Cerebellar nuclear complex (tissue), 1 donor: ENCODE results near the gene ZNF581.

Experiments used
- DNase-seq, 2 experiments: peaks; one replicate each; lab custom pipeline; 2025; lab: John Stamatoyannopoulos, UW

Gene ZNF581

GRCh38 chr19:55680339-55681130 lies 37.1 kb downstream of the ZNF581 start:
- no peak for DNase-seq

DNA sequence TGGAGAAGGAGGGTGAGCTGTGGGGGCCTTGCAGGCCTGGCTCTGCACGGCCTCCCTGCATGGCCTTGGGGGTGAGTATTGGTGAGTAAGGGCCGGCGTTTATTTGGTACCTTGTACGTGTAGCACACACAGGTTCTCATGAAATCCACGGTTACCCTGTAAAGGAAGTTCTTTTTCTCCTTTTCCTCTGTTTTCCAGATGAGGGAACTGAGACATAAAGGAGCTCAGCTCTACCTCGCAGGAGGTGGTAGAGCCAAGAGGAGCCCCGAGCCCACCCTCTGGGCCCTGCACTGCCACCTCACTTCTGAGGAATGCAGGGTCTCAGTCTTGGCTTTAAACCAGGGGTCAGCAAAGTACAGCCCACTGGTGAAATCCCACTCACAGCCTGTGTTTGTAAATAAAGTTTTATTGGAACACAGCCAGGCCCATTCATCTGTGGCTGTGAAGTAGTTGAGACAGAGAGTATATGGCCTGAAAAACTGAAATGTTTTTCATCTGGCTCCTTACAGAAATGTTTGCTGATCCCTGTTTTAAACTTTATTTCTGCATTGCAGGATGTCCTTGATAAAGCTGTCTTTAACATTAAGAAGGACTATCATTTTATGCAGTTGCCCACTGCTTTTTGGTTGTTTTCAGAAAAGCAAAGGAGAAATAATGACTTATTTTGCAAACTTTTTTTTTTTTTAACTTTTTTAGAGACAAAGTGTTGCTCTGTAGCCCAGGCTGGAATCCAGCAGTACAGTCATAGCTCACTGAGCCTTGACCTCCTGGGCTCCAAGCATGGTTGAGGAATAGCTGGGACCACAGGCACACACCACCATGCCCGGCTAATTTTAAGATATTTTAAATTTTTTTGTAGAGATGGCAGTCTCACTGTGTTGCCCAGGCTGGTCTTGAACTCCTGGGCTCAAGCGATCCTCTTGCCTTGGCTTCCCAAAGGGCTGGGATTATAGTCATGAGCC lies 38.0 kb downstream of the ZNF581 start:
- no peak for DNase-seq

DNA sequence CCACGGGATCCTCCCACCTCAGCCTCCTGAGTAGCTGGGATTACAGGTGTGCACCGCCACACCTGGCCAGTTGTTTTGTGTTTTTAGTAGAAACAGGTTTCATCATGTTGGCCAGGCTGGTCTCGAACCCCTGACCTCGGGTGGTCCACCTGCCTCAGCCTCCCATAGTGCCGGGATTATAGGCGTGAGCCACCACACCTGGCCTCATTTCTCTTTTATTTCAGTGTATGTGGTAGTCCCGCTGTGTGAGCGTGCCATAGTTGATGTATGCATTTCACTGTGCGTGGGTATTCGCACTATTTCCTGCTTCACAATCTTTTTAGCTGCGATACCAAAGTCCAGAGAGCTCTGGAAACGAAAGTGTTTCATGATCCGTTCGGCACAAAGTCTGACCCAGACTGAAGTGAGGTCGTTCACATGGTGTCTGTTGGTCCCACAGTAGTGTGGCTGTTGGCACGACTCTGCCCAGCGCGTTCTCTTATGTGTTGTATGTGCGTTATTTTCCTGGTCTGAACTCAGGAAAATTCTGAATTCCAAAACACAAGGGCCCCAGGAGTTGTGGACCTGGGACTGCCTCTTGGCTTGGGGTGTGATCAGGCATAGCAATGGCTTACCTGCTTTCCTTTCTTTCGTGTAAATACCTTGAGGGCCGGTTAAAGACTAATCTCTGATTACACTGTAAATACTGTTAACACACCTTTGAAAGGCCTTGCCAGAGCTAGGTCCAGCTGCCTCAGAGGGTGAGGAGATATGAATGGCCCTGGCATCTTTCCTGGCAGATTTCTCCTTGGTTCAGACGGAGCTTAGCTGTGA lies 40.2 kb downstream of the ZNF581 start:
- DNase-seq = no peak

DNA sequence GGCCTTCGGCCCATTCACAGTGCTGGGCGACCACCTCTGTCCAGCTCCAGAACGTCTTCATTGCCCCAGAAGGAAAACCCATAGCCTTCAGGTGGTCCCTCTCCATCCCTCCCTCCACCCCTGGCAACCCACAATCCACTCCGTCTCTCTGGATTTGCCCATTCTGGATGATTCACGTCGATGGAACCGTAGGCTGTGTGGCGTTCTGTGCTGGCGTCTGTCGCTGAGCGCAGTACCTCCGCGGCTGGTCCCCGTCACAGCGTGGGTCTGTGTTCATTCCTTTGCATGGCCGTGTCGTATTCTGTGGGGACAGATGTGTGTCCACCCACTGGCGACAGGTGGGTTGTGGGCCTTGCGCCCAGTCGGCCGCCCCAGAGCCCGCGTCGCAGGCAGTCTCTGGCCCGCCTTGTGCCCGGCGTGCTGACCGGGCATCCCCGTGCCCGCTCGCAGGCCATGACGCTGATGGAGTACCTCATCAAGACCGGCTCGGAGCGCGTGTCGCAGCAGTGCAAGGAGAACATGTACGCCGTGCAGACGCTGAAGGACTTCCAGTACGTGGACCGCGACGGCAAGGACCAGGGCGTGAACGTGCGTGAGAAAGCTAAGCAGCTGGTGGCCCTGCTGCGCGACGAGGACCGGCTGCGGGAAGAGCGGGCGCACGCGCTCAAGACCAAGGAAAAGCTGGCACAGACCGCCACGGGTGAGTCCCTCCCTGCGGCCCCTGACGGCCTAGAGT lies 41.7 kb downstream of the ZNF581 start:
- DNase-seq = no peak

DNA sequence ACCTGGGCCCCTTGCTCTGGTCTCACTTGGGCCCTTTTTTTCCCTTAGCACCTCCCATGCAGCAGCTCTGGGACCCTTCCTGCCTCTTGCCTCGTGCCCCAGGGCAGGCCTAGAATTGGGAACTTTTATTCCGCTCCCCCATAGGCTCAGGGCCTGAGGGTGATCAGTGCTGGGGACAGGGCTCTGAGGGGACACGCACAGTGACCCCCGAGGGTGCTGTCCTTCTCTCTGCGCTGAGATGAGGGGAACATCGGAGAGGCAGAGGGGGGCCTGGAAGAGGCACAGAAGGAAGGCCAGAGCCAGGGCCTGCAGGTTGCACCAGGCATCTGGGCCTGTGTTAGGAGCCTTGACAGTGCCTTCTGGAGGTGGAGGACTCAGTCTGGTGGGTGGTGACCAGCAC lies 42.3 kb downstream of the ZNF581 start:
- DNase-seq = no peak

DNA sequence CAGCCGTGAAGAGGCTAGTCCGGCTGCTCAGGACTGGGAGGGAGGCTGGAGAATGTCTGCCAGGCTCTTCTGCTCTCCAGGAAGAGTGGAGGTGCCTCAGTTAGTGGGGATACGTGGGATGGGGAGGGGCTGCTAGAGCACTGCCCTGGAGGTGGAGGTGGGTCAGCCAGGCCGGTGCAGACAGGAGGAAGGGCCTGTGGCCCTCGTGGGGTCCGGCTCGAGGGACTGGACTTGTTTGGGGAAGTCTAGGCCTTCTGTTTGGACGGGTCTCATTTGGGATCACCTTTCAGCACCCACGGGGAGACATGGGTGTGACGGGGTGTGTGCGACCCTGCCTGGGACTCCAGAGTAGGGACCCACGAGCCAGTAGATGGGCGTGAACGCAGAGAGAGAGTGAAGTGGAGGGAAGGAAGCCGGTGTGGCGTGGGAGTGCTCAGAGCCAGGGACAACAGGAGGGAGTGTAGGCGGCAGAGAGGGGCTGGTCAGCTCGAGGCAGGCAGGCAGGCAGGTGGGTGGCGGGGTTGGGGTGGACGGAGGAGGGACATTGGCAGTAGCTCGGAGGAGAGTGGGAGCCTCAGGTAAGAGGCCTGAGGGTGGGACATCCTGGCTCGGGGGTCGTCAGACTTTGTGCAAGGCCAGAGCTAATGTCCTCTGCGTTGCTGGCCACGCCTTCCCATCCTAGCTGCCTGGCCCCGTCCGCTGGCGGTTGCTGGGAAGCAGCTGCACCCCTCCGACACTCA lies 43.0 kb downstream of the ZNF581 start:
- DNase-seq = no peak

- DNase-seq = no peak
Observed at GRCh38 chr19:55687281-55688201, 44.1 kb downstream of the ZNF581 start.

DNA sequence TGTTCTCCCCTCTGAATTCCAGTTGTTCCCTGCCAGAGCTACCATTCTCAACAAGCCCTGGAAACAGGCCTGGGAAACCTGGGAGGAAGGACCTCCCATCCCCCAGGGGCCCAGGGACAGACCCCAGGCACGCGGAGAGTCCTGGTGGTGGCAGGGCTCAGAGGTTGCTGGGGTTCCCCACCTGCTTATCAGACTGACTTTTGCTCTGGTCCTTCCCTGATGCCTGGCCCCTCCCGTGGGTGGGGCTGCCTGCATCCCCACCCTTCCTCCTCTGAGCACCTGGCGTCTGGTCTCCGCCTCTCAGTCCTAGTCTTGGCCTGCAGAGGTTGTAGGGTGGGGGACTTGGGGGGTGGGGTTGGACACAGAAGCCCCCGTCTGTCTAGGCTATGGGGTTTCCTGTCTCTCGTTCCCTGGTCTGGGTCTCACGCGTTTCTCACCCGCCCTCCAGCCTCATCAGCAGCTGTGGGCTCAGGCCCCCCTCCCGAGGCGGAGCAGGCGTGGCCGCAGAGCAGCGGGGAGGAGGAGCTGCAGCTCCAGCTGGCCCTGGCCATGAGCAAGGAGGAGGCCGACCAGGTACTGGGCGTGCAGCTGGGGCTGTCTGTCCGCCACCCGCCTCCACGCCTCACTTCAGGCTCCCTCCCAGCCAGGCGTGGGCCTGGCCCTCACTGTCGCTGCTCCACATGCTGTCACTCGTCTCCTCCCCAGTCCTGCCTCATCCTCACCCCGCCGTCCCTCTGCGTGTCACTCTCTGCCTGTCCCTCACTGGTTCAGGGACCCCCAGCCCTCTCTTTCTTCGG lies 45.2 kb downstream of the ZNF581 start:
- no peak for DNase-seq

DNA sequence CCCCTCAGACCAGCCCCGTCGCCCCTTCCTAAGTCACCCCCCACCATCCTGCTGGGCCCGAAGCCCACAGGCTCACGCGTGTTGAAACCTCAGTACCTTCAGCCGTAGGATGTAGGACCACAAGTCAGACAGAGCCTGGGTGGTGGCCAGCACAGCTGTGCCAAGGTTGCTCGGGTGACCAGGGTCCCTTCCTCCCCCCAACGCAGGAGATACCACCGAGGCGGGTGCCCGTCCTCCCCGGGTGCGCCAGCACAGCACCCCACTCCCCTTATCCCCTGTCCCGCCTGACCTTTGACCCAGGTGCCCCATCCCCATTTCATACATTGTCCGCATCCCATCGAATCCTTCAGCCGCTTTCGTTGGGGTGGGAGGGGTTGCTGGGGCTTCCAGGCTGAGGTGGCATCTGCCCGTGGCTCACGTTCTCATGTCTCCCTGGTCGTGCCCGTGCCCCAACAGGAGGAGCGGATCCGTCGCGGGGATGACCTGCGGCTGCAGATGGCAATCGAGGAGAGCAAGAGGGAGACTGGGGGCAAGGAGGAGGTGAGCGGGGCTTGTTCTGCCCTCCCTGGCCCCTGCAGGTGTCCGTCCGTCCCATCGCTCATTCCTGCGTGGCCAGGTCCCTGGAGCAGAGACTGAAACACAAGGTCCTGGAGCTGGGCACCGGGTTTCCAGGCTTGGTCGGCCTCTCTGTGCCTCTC lies 46.1 kb downstream of the ZNF581 start:
- DNase-seq = no peak

DNA sequence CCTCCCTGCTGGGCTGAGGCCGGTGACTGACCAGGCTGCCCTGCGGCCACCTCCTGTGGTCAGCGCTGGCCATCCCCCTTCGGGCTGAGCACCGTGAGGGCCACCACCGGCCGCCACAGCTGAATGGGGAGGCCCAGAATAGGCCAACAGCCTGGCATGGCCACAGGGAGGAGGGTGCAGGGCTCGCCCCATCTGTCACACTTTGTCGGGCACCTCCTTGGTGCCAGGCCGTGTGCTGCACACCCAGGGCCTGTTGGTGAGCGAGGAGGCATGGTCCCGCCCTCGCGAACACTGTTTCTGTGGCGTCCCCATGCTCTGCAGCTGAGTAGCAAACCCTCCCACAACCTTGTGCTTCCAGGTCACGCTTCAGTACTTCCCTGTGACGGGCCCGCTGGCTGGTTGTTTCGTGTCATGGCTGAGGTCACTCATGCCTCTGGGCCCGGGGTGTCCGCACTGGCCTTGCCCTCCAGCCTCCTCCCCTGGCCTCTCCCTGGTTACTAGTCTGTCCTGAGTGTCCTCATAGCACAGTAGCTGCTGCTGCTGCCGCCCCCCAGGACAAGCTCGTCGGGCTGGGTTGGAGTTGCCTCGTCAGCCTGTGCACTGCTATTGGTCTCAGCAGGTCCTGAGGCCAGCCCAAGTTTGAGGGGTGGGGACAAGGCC lies 46.8 kb downstream of the ZNF581 start:
- DNase-seq = no peak

DNA sequence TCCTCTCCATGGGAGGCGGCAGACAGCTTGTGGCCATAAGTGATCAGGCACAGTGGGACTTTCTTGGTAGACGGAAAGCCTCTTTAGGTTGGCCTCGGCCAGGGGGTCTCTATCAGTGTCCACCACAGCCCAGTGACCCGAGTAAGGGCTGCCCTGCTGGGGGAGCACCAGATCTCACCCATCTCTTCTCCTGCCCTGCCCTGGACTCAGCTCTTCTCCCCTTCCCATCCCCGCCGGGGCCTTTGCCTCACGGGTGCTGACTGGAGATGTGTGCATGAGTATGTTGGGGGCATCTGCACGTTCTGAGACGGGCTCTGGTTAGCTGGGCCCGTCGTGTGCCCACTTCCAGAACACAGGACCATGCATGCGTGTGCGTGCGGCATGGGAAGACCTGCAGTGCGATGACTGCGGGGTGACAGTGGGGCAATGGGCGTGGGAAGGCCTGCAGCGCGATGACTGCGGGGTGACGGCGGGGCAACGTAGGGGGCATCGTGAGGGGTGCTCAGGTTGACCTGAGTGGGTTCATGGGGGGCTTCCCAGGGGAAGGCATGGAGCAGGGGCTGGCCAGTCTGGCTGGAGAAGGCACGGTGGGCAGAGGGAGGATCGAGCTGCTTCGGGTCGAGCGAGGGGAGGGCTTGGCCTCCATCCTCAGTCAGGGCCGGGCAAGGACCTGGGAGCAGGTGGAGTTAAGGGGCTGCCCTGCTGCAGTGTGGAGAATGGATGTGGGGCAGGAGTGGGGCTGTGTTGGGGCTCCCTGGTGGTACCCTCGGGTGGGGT lies 47.5 kb downstream of the ZNF581 start:
- DNase-seq = no peak

GRCh38 chr19:55691561-55692481 lies 48.4 kb downstream of the ZNF581 start:
- no peak for DNase-seq

DNA sequence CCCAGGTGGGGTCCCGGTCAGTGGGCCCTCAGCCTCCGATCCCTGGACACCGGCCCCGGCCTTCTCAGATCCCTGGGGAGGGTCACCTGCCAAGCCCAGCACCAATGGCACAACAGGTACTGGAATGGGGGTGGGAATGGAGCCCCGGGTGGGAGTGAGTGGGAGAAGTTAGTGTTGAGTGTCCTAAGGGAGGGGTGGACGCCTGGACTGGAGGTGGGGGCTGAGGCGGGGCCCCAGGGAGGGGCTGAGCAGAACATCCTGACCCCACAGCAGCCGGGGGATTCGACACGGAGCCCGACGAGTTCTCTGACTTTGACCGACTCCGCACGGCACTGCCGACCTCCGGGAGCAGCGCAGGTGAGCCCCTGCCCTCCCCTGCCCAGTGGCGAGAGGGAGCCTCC lies 49.2 kb downstream of the ZNF581 start:
- no peak for DNase-seq

DNA sequence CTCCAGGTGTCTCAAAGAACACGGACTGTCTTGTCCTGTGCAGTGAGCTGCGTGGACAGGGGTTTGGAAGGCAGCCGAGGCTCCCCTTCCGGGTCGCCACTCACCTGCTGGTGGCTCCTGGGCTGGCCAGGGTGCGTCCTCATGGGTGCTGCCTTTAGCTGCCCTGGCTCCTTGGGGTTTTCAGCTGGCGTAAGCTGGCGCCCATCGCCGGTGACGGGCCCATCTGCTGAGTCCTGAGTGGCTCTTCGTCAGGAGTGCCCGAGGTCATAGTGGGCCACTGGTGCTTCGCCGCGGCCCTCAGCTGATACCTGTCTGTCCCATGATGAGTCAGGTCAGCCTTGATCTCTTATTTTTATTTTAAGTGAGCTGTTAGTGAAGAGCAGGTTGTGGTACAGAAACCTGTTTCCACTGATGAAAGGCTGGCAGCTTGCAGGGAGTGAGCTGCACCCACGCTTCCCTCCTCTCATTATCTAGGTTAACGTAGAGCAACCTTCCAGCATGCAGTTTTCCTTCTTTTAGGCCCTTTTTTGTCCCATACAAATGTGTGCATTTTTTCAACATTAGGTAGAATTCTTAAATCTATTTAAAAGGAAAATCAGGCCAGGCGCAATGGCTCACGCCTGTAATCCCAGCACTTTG lies 50.0 kb downstream of the ZNF581 start:
- no peak for DNase-seq

DNA sequence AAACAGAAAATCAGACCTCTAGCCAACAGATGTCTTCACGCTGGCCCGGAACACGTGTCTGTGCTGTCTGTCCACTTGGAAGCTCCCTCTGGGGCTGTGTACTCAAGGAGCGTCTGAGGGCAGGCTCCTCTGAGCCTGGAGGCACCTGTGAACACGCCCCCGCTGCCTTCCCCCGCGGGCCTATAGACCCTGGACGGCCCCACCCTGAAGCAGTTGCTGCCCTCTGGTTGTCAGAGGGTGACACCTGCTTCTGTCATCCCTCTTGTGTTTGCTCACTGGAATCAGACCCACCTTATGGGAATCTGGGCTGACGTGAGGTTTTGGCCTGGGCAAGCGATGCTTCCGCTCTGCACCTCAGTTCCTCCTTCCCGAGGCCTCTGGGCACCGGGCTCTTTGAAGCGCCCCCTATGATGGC lies 50.8 kb downstream of the ZNF581 start:
- DNase-seq = no peak
